Smooth muscle cell of trachea (primary cell): ENCODE measurements around the gene YAP1. TPM values are rescaled to one million over a fixed set of nuclear protein-coding genes. Genes with fewer than 3 reads are reported as not detected.

Source experiments
- total RNA-seq: library from RNA; depleted of rRNA; stranded (reverse); fragments of >200 nt; gene quantifications from 2 replicates; pipeline ENCODE4 v1.2.1, GENCODE V29; 2014

Gene YAP1
- total RNA-seq, result 150 and 268 TPM in 2 replicates

DNA sequence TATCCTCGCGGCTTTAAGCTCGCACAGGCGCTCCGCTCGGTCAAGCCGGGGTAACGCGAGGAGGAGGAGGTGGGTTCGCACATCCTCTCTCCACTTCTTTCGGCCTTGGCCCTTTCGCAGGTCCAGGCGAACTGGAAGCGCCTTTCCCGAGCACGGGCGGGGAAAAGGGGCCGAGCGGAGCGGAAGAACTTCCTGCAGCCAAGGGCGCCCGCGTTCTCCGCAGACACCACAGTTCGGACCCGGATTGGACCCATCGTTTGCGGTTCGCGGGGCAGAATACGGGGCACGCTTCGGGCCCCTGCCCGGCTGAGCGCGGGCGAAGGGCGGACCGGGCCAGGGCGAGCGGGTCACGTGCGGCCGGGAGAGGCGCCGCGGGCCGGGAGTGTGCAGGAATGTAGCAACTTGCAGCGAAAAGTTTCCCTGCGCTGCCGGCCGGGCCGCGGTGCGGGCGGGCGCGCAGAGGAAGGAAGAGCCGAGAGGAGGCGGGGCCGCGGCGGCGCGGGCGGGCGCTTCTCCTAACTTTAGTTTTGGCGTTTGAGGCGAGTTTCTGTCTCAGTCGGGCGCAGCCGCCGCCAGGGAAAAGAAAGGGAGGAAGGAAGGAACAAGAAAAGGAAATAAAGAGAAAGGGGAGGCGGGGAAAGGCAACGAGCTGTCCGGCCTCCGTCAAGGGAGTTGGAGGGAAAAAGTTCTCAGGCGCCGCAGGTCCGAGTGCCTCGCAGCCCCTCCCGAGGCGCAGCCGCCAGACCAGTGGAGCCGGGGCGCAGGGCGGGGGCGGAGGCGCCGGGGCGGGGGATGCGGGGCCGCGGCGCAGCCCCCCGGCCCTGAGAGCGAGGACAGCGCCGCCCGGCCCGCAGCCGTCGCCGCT, at the start of gene YAP1:
Gene YAP1 (plus strand): TSS at position 552 of the 865 bp plus-strand sequence. CDS start 402 bp downstream, outside the sequence.

Other genes with a start within 250 kb of the YAP1 start
- gene CEP126, start 195.4 kb upstream of the YAP1 start, total RNA-seq, result 2.6 and 3.8 TPM in 2 replicates
- 0.66 and 1.3 TPM in 2 replicates for gene ANGPTL5, start 193.9 kb upstream of the YAP1 start, total RNA-seq
- gene CFAP300, start 63.0 kb upstream of the YAP1 start, total RNA-seq, result 4.3 and 9.5 TPM in 2 replicates
- gene BIRC3, start 207.0 kb downstream of the YAP1 start, total RNA-seq, result 0.44 and 2.0 TPM in 2 replicates
- gene BIRC2, start 236.8 kb downstream of the YAP1 start, total RNA-seq, result 47.1 and 66.0 TPM in 2 replicates